Activated T-cell treated with anti-CD3 and anti-CD28 coated beads, Interleukin-2, amount 50 U/mL, for 72 hours (primary cell): Measurements from ENCODE around the gene GDF10. TPM values are rescaled to one million over a fixed set of nuclear protein-coding genes. Genes with fewer than 3 reads are reported as not detected.

Experiments used
- ATAC-seq, 2 donors: fragments of 150-1000 bp; cut with Tn5 transposase; replicated peaks in 1 of 2; 2 replicates each; pipeline ENCODE4 v1.10.0; 2021; ENCODE audit warnings: moderate library complexity in 2 of 2, mild to moderate bottlenecking in 1 of 2
- DNase-seq, 2 donors: peaks; one replicate each; pipeline ENCODE4 v3.0.0; 2021 to 2022; ENCODE audit warnings: mixed read lengths in 1 of 2
- H3K27ac Mint-ChIP-seq: one replicate; pipeline ENCODE4 v1.8.0; 2022; ENCODE audit warnings: mild to moderate bottlenecking, moderate library complexity, mixed read lengths
- H3K27me3 Mint-ChIP-seq: one replicate; pipeline ENCODE4 v1.8.0; 2022; ENCODE audit warnings: low read depth, mixed read lengths
- H3K36me3 Mint-ChIP-seq, 2 donors: one replicate each; pipeline ENCODE4 v1.8.0; 2022; ENCODE audit warnings: mixed read lengths in 2 of 2, mild to moderate bottlenecking in 1 of 2; ENCODE audit not compliant: insufficient read depth in 2 of 2
- H3K4me1 Mint-ChIP-seq: one replicate; pipeline ENCODE4 v1.8.0; 2022; ENCODE audit warnings: low read depth, mixed read lengths
- H3K4me3 Mint-ChIP-seq, 2 donors: one replicate each; pipeline ENCODE4 v1.8.0; 2022; ENCODE audit warnings: mild to moderate bottlenecking in 2 of 2, mixed read lengths in 2 of 2, moderate library complexity in 2 of 2
- H3K9me3 Mint-ChIP-seq, 2 donors: one replicate each; pipeline ENCODE4 v1.8.0; 2022; ENCODE audit warnings: mixed read lengths in 2 of 2
- total RNA-seq, 2 donors: library from RNA; stranded (reverse); gene quantifications; one replicate each; pipeline ENCODE4 v1.2.3, GENCODE V29; 2022

Gene GDF10
- total RNA-seq, 2 donors from 2014 or later, result 0.19 TPM

DNA sequence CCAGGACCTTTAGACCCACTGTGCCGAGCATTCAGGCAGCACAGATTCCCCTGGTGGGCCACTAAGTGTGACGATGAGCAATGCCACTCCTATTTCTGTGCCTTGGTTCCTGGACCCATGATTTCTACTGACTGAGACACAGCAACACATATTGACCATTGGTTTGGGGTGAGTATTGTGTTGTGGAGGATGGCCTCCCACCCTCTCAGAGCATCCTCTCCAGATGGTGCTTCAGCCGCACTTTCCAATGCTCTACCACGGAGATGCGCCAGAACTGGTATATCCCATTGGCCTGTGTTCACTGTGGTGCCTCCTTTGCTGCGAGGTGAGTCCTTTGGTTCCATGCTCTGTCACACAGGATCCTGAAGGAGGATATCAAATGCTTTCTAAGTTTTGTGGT is 10.1 kb upstream of the GDF10 start:
- Mint-ChIP-seq H3K27me3 (no peaks in the 10 kb centered on the region), H3K4me1 (peaks cover 22% of the 10 kb centered on the region), H3K4me3 (no peak overlapping the region), H3K36me3 (no peaks in the 10 kb centered on the region), H3K27ac (no peak overlapping the region), H3K9me3 (peaks cover 0 to 2% of the 10 kb centered on the region in 2 donors)
- DNase-seq (no peak), ATAC-seq (no peak)

DNA sequence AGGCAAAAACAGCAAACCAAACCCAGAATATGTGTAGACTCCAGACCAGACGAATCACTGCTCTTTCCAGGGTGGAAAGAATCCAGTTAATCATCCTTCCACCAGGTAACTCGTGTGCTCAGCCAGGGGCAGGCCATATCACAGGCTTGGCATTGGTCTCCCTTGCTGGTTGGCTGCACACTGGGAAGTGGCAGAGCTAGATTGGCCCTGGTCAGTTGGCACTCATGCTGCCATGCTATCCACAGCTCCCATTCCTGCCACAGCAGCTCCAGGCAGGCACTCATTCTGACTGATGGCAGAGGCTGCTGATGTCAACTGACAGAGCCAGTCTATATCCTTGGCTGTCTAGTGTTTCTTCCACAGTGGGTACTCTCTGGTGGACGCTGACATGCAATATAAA is 9.7 kb upstream of the GDF10 start:
- Mint-ChIP-seq H3K4me3 (no peak overlapping the region), H3K4me1 (peaks cover 19% of the 10 kb centered on the region), H3K9me3 (peaks cover 0 to 2% of the 10 kb centered on the region in 2 donors), H3K27me3 (no peaks in the 10 kb centered on the region), H3K27ac (no peak overlapping the region), H3K36me3 (no peaks in the 10 kb centered on the region)
- no peak for ATAC-seq
- no peak for DNase-seq

DNA sequence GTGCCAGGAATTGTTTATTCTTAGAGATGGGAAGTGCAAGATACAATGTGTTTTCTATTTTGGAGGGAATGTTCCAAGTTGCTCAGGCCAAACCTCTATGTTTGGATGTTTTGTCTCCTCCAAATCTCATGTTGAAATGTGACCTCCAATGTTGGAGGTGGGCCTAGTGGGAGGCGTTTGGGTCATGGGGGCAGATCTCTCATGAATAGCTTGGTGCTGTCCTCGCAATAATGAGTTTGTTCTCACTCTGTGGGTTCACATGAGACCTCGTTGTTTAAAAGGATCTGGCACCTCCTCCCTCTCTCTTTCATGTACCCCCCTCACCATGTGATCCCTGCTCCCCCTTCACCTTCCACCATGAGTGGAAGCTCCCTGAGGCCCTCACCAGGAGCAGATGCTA is 8.3 kb upstream of the GDF10 start:
- Mint-ChIP-seq H3K27ac (no peak overlapping the region), H3K9me3 (peaks cover 0 to 2% of the 10 kb centered on the region in 2 donors), H3K4me1 (peaks cover 6% of the 10 kb centered on the region), H3K36me3 (no peaks in the 10 kb centered on the region), H3K4me3 (no peak overlapping the region), H3K27me3 (peaks cover under 1% of the 10 kb centered on the region)
- DNase-seq (no peak), ATAC-seq (no peak)

DNA sequence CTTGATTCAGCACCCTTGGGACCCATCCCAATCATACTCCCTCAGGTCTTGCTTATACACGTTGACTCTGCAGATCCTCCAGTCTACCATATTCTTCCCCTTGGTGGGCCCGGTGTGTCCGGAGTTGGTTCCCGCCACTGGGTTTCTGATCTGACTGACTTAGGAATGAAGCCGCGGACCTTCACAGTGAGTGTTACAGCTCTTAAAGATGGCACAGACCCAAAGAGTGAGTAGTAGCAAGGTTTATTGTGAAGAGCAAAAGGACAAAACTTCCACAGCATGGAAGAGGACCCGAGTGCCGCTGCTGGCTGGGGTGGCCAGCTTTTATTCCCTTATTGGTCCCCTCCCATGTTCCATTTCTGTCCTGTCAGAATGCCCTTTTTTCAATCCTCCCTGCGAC is 5.9 kb upstream of the GDF10 start:
- no peak overlapping the region for H3K4me3 Mint-ChIP-seq
- peaks cover 0 to 2% of the 10 kb centered on the region in 2 donors for H3K9me3 Mint-ChIP-seq
- peaks cover 9% of the 10 kb centered on the region for H3K27me3 Mint-ChIP-seq
- ATAC-seq (no peak), DNase-seq (no peak)
- H3K4me1 Mint-ChIP-seq, result no peaks in the 10 kb centered on the region
- H3K27ac Mint-ChIP-seq, result no peak overlapping the region
- H3K36me3 Mint-ChIP-seq, result no peaks in the 10 kb centered on the region

DNA sequence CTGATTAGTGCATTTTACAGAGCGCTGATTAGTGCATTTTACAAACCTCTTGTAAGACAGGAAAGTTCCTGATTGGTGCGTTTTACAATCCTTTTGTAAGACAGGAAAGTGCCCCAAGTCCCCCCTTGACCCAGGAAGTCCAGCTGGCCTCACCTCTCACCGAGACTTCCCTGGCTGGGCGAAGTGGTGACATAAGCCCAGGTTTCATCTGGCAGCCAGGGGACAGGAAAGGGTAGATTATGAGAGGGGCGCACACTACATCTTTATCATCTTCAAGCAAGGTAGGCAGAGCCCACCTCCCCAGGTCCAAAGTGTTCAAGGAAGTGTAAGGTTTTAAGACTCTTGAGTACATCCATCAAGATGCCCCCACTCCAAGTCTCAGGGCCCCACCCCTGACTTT is 5.5 kb upstream of the GDF10 start:
- ATAC-seq (no peak), DNase-seq (no peak)
- no peak overlapping the region for H3K4me3 Mint-ChIP-seq
- H3K4me1 Mint-ChIP-seq, result no peaks in the 10 kb centered on the region
- H3K36me3 Mint-ChIP-seq, result no peaks in the 10 kb centered on the region
- no peak overlapping the region for H3K27ac Mint-ChIP-seq
- H3K27me3 Mint-ChIP-seq, result peaks cover 14% of the 10 kb centered on the region
- peaks cover 0 to 2% of the 10 kb centered on the region in 2 donors for H3K9me3 Mint-ChIP-seq

DNA sequence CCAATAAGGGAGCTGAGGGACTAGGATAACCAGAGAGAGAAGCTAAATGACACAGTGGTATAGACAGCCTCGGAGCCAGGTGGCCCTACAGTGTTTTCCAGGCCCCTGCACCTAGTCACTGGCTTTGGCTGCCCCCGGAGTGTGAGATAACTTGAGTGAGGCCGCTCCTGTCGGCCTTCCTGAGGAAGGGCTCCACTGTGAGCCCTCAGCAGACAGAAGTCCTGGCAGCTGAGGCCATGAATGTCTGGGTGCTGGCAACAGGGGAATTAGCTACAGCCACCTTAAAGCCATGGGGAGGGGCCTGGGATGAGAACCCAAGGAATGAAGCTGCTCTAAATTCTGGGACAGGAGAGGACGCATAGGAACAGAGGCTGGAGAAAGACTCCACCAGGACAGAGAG is 4.6 kb upstream of the GDF10 start:
- ATAC-seq (no peak), DNase-seq (no peak)
- Mint-ChIP-seq H3K27ac (no peak overlapping the region), H3K4me3 (no peak overlapping the region), H3K36me3 (no peaks in the 10 kb centered on the region), H3K9me3 (peaks cover 0 to 2% of the 10 kb centered on the region in 2 donors), H3K4me1 (no peaks in the 10 kb centered on the region), H3K27me3 (peaks cover 17% of the 10 kb centered on the region)

DNA sequence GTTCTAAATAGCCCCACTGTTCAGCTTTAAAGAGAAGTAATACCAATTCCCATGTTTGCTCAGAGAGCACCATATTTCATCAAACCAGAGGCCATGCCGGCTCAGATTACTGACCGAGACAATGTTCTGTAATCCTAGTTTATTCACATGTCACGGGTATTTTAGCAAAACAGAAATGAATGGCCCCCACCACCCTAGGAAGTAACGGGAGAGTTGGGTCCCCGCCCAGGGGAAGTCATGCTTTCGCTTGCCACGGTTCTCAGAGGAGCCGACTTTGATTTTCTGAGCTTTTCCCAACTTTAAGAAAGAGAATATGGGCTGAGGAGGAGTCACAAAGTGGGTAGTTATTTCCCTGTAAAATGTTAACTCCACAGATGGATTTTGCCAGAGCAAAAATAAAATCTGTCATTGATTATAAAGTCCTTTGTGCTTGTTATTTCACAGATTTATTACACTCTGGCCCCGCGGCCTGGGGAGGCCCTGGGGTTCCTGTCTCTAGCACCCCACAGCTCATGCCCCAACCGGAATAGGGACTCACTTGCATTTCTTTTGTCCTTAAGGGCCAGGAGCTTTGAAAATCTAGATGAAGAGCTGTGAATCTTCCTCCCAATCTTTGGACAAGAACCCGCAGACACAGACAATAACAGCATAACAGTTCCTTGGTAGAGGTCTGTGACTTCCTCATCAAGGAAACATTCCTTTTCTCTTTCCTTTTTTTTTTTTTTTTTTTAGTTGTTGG is 3.7 kb upstream of the GDF10 start:
- Mint-ChIP-seq H3K27ac (no peak overlapping the region), H3K36me3 (no peaks in the 10 kb centered on the region), H3K4me1 (peaks cover 6% of the 10 kb centered on the region), H3K9me3 (peaks cover 0 to 2% of the 10 kb centered on the region in 2 donors), H3K27me3 (peaks cover 23% of the 10 kb centered on the region), H3K4me3 (no peak overlapping the region)
- DNase-seq (no peak), ATAC-seq (no peak)

DNA sequence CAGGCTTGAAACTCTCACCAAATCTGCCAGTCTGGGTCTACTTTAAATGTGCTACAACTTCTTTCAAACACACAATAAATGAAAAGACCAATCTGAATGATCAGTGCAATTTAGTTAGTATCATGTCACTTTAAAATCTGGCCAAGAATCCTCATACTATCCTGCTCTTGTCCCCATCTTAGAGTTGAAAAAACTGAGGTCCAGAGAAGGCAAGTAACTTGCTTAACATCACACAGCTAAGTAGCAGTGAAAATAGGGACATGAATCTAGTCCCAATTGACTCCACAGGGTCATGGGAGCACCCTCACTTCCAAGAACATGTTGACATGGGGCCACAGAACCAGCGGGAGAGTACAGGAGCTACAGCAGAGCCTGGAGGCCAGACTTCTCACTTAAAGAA is 3.1 kb upstream of the GDF10 start:
- Mint-ChIP-seq H3K4me3 (no peak overlapping the region), H3K36me3 (no peaks in the 10 kb centered on the region), H3K9me3 (peaks cover 0 to 2% of the 10 kb centered on the region in 2 donors), H3K27me3 (peaks cover 23% of the 10 kb centered on the region), H3K27ac (no peak overlapping the region), H3K4me1 (peaks cover 6% of the 10 kb centered on the region)
- no peak for DNase-seq
- no peak for ATAC-seq

DNA sequence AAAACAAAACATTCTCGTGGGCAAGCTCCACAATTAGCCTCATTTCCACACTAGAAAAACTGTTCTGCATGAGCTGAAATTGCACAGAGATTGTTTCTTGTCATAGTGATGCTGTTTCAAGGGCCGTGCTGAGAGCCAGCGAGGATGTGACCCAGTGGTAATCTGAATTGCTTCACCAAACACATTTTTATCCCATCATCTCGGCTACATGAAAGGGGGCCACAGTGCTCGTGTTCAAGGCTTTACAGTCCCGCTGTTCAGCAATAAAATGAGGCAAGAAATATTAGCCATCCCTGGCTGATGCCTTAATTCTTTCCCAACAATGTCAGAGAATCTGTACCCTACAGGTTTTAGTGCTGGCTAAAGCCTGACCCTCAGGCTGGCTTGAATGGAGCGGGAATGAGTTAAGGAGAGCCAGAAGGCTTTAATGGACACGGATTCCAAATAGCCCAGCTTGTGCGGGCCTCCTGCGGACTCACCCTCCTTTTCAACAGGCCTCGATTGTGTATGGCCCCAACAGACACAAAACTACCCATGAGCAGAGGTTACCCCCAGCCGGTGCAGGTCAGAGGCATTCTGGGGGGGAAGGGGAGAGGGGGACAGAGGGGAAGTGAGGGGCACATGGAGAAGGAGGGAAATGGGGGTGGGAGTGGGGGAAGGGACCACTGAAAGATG is 2.0 kb upstream of the GDF10 start:
- H3K9me3 Mint-ChIP-seq, result no peaks in the 10 kb centered on the region
- H3K4me1 Mint-ChIP-seq, result peaks cover 6% of the 10 kb centered on the region
- no peaks in the 10 kb centered on the region for H3K36me3 Mint-ChIP-seq
- no peak for DNase-seq
- no peak for ATAC-seq
- H3K4me3 Mint-ChIP-seq, result no peak overlapping the region
- peaks cover 23% of the 10 kb centered on the region for H3K27me3 Mint-ChIP-seq
- H3K27ac Mint-ChIP-seq, result no peak overlapping the region

DNA sequence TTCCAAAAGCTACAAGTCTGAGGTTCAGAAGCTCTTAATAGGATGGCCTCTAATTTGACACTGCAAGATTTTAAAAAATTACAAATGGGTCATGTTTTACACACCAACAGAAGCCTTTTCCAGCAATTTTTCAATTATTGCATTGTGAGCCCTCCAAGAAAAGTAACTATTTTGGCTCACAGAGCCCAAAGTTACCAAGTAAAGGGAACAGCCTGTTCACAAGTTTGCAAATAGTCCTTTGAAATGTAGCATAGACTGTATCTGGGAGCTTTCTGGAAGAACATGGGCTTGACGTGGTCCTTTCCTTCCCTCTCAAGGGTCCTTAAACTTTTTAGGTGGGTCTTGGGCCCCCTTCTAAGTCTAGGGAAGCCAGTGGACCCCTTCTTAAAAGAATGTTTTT is 1.3 kb upstream of the GDF10 start:
- H3K27ac Mint-ChIP-seq, result no peak overlapping the region
- H3K27me3 Mint-ChIP-seq, result peaks cover 23% of the 10 kb centered on the region
- no peaks in the 10 kb centered on the region for H3K9me3 Mint-ChIP-seq
- H3K4me1 Mint-ChIP-seq, result peaks cover 6% of the 10 kb centered on the region
- H3K36me3 Mint-ChIP-seq, result no peaks in the 10 kb centered on the region
- DNase-seq (no peak), ATAC-seq (no peak)
- H3K4me3 Mint-ChIP-seq, result no peak overlapping the region

DNA sequence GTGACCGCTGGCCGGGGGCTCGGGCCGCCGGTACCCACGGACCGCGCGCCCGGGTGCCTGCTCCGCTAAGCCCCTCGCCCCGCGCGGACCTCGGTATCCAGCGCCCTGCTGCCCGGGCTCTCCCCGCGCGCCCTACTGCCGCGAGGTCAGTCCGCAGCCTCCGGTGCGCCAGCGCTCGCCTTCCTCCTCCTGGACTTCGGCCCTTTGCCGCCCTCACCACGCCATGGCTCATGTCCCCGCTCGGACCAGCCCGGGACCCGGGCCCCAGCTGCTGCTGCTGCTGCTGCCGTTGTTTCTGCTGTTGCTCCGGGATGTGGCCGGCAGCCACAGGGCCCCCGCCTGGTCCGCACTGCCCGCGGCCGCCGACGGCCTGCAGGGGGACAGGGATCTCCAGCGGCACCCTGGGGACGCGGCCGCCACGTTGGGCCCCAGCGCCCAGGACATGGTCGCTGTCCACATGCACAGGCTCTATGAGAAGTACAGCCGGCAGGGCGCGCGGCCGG is 483 bp downstream of the GDF10 start:
- Mint-ChIP-seq H3K36me3 (no peaks in the 10 kb centered on the region), H3K27me3 (peaks cover 23% of the 10 kb centered on the region), H3K4me1 (peaks cover 6% of the 10 kb centered on the region), H3K9me3 (no peaks in the 10 kb centered on the region), H3K4me3 (peak overlapping the region; percentile 79 to 81), H3K27ac (no peak overlapping the region)
- DNase-seq (peak in 1 of 2 donors; percentile 8), ATAC-seq (peak; percentile 29 to 42)

DNA sequence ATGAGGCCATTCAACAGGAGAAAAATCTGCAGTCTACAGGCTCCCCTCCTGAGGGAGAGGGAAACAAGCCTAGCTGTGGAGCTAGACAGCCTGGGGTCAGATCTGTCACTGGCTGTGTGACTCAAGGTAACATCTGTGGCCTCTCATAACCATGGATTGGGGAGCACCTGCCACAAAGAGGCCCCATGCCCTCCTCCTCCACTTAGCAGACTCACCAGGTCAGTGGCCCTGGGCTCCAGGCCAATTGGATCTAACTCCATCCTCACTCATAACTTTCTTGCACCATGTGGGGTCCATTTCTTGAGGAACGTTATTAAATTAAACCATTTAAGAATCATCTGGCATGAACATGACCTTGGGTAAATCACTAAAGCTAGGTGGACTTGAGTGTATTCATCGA is 1.8 kb downstream of the GDF10 start:
- H3K4me3 Mint-ChIP-seq, result no peak overlapping the region
- H3K27me3 Mint-ChIP-seq, result peaks cover 22% of the 10 kb centered on the region
- no peak for ATAC-seq
- no peak for DNase-seq
- peaks cover 6% of the 10 kb centered on the region for H3K4me1 Mint-ChIP-seq
- H3K27ac Mint-ChIP-seq, result no peak overlapping the region
- no peaks in the 10 kb centered on the region for H3K9me3 Mint-ChIP-seq
- no peaks in the 10 kb centered on the region for H3K36me3 Mint-ChIP-seq

DNA sequence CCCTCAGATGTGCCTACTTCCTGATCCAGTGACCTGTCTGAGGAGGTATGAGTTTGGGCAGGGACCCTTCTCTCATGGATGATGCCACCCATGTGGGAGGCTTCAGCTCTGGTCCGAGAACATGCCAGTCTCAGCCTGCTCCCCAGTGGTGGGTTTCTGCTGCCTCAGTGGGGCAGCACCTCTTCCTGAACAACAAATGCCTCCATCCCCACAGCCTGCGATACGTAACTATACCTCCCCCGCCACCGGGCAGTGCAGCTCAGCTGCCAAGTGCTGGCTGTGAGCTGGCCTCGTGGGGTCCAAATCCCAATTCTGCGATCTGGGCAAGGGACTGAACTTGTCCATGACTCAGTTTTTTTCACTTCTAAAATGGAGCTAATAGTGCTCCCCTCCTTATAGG is 3.1 kb downstream of the GDF10 start:
- ATAC-seq, result no peak

More for the DNA sequence above, 3.1 kb downstream of the GDF10 start:
- no peak overlapping the region for H3K4me3 Mint-ChIP-seq
- no peaks in the 10 kb centered on the region for H3K9me3 Mint-ChIP-seq
- no peak for DNase-seq
- H3K4me1 Mint-ChIP-seq, result peaks cover 6% of the 10 kb centered on the region
- H3K27me3 Mint-ChIP-seq, result peaks cover 14% of the 10 kb centered on the region
- no peak overlapping the region for H3K27ac Mint-ChIP-seq
- H3K36me3 Mint-ChIP-seq, result no peaks in the 10 kb centered on the region
